Esophagus mucosa (tissue), 1 donor: Measurements from ENCODE around the gene ADAM8. TPM values are rescaled to one million over a fixed set of nuclear protein-coding genes. Genes with fewer than 3 reads are reported as not detected.
"Not testable (repeated sequence)": the region's sequence is repeated elsewhere in the genome, so short reads cannot be mapped to it uniquely, and the experiment has no call there.

Experiments used
- ATAC-seq: fragments of 200-7000 bp; cut with Tn5 transposase; one replicate; pipeline ENCODE4 v1.9.1; 2020
- total RNA-seq: library from RNA; stranded (reverse); gene quantifications from one replicate; pipeline ENCODE4 v1.2.4, GENCODE V29; 2023
- donor health status: DM: yes; HTN: yes; CAD: no.

ADAM8 gene
- total RNA-seq, 1 donor from 2014 or later, result 2.5 TPM

GRCh38 chr10:133229265-133230043 lies 47.2 kb downstream of the ADAM8 start:
- no peak for ATAC-seq

- ATAC-seq, result no peak
Observed at GRCh38 chr10:133227256-133227655, 49.4 kb downstream of the ADAM8 start.

- ATAC-seq, result peak; percentile 75
Observed at GRCh38 chr10:133226251-133226808, 50.3 kb downstream of the ADAM8 start.

- no peak for ATAC-seq
Observed at GRCh38 chr10:133225707-133226191, 50.9 kb downstream of the ADAM8 start.

- ATAC-seq, result no peak
Observed at GRCh38 chr10:133224756-133225372, 51.8 kb downstream of the ADAM8 start.

GRCh38 chr10:133224076-133224475 lies 52.6 kb downstream of the ADAM8 start:
- ATAC-seq, result no peak

- not testable (repeated sequence) for ATAC-seq
Observed at GRCh38 chr10:133221756-133222155, 54.9 kb downstream of the ADAM8 start.

GRCh38 chr10:133221331-133221730 lies 55.3 kb downstream of the ADAM8 start:
- no peak for ATAC-seq

GRCh38 chr10:133219782-133220181 lies 56.9 kb downstream of the ADAM8 start:
- ATAC-seq, result no peak

GRCh38 chr10:133218891-133219290 lies 57.8 kb downstream of the ADAM8 start:
- ATAC-seq, result no peak

GRCh38 chr10:133217800-133218589 lies 58.7 kb downstream of the ADAM8 start:
- no peak for ATAC-seq

- no peak for ATAC-seq
Observed at GRCh38 chr10:133216776-133217175, 59.9 kb downstream of the ADAM8 start.

- ATAC-seq, result no peak
Observed at GRCh38 chr10:133215586-133215985, 61.1 kb downstream of the ADAM8 start.

GRCh38 chr10:133214468-133215410 lies 61.9 kb downstream of the ADAM8 start:
- ATAC-seq, result no peak

- ATAC-seq, result no peak
Observed at GRCh38 chr10:133213641-133214467, 62.8 kb downstream of the ADAM8 start.

GRCh38 chr10:133212853-133213494 lies 63.7 kb downstream of the ADAM8 start:
- ATAC-seq, result no peak
